K562 (cell line): ENCODE measurements around the gene HEATR3.

Source experiments
- FOXP1 ChIP-seq: sonication (generic); formaldehyde crosslinking; IDR thresholded peaks from 2 replicates; pipeline ENCODE4 v1.8.0; 2022; ENCODE audit warnings: mild to moderate bottlenecking, missing genetic modification reagents
- KAT2B ChIP-seq: IDR thresholded peaks from one replicate; pipeline ENCODE4 v1.6.1; 2012; ENCODE audit warnings: low read depth, mild to moderate bottlenecking, control low read depth, inconsistent platforms, low read length, moderate library complexity
- TF ChIP-seq, protein P1 (sequence below), 3 experiments: IDR thresholded peaks in 2 of 3; conservative IDR thresholded peaks in 1 of 3; 2 replicates each; pipeline ENCODE4 v1.5.1; 2011 to 2012; ENCODE audit warnings: low read length in 3 of 3, mild to moderate bottlenecking in 3 of 3, control low read depth in 2 of 3, improper control_type of control experiment in 1 of 3, inconsistent platforms in 1 of 3, low read depth in 1 of 3, mixed read lengths in 1 of 3, moderate library complexity in 1 of 3; ENCODE audit not compliant: insufficient read depth in 2 of 3

DNA sequence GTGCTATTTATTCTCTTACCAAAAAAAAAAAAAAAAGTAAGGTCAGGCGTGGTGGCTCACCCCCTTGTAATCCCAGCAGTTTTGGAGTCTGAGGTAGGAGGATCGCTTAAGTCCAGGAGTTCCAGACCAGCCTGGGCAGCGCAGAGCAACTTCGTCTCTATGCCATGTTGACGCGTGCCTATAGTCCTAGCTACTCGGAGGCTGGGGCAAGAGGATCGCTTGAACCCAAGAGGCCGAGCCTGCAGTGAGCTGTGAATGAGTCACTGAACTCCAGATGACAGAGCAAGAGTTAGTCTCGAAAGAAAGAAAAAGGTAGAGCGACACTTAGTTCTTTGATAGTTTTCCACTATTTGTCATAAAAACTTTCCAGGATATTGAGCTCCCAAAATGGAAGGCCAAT lies 86.0 kb downstream of the HEATR3 start:
- TF ChIP-seq, protein P1, sequence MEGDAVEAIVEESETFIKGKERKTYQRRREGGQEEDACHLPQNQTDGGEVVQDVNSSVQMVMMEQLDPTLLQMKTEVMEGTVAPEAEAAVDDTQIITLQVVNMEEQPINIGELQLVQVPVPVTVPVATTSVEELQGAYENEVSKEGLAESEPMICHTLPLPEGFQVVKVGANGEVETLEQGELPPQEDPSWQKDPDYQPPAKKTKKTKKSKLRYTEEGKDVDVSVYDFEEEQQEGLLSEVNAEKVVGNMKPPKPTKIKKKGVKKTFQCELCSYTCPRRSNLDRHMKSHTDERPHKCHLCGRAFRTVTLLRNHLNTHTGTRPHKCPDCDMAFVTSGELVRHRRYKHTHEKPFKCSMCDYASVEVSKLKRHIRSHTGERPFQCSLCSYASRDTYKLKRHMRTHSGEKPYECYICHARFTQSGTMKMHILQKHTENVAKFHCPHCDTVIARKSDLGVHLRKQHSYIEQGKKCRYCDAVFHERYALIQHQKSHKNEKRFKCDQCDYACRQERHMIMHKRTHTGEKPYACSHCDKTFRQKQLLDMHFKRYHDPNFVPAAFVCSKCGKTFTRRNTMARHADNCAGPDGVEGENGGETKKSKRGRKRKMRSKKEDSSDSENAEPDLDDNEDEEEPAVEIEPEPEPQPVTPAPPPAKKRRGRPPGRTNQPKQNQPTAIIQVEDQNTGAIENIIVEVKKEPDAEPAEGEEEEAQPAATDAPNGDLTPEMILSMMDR (IDR thresholded peaks at IDR 0.05 in 2 of 3, conservative IDR thresholded peaks at IDR 0.05 in 1 of 3; ENCODE audit: insufficient read depth in 2 of 3, low read depth in 1 of 3, low read length in 3 of 3) = no peak
- no peak for TF ChIP-seq FOXP1 (CRISPR knock-in tag)
- no peak for TF ChIP-seq KAT2B
